DOHH2 (cell line): Measurements from ENCODE around the gene ADAM8.

Source experiments
- H3F3A ChIP-seq: fragments of 200-600 bp; sonication (generic), shearing (Covaris generic); 2 replicates; pipeline ENCODE4 v1.6.0; 2016; ENCODE audit warnings: antibody characterized with exemption, mild to moderate bottlenecking; ENCODE audit not compliant: control insufficient read depth, insufficient read depth
- H3K27ac ChIP-seq: fragments of 200-600 bp; sonication (generic); 2 replicates; pipeline ENCODE4 v1.5.1; 2014; ENCODE audit warnings: low read depth, mild to moderate bottlenecking, low read length, moderate library complexity
- H3K27me3 ChIP-seq: fragments of 200-600 bp; sonication (generic); 2 replicates; pipeline ENCODE4 v1.6.1; 2014; ENCODE audit warnings: mild to moderate bottlenecking, low read length, mixed read lengths; ENCODE audit not compliant: control insufficient read depth
- H3K36me3 ChIP-seq: fragments of 200-600 bp; sonication (generic); 2 replicates; pipeline ENCODE4 v1.6.1; 2014; ENCODE audit warnings: mild to moderate bottlenecking, low read length, moderate library complexity, mixed read lengths; ENCODE audit not compliant: control insufficient read depth
- H3K4me1 ChIP-seq: fragments of 200-600 bp; sonication (generic); 2 replicates; pipeline ENCODE4 v1.6.1; 2014; ENCODE audit warnings: mild to moderate bottlenecking, low read length, mixed read lengths; ENCODE audit not compliant: control insufficient read depth
- H3K4me2 ChIP-seq: fragments of 200-600 bp; sonication (generic); 2 replicates; pipeline ENCODE4 v1.6.0; 2014; ENCODE audit warnings: mild to moderate bottlenecking, low read length, moderate library complexity
- H3K4me3 ChIP-seq: fragments of 200-600 bp; sonication (generic); 2 replicates; pipeline ENCODE4 v1.5.1; 2014; ENCODE audit warnings: mild to moderate bottlenecking, low read length, mixed read lengths
- H3K79me2 ChIP-seq: fragments of 200-600 bp; sonication (generic); 2 replicates; pipeline ENCODE4 v1.6.1; 2014; ENCODE audit warnings: mild to moderate bottlenecking, low read length, mixed read lengths; ENCODE audit not compliant: control insufficient read depth
- H3K9me2 ChIP-seq: fragments of 200-600 bp; sonication (generic); replicated peaks from 2 replicates; pipeline ENCODE4 v1.6.1; 2014; ENCODE audit warnings: mild to moderate bottlenecking, low read length, mixed read lengths; ENCODE audit not compliant: control insufficient read depth
- H3K9me3 ChIP-seq: fragments of 200-600 bp; sonication (generic); 2 replicates; pipeline ENCODE4 v1.6.1; 2014; ENCODE audit warnings: antibody characterized with exemption, low read length, mixed read lengths; ENCODE audit not compliant: control insufficient read depth, insufficient read depth
- H4K20me1 ChIP-seq: fragments of 200-600 bp; sonication (generic); 2 replicates; pipeline ENCODE4 v1.6.0; 2014; ENCODE audit warnings: low read depth, mild to moderate bottlenecking, antibody characterized with exemption, low read length, moderate library complexity; ENCODE audit not compliant: control insufficient read depth, insufficient read depth
- EZH2phosphoT487 ChIP-seq: fragments of 200-600 bp; sonication (generic); IDR thresholded peaks from 2 replicates; pipeline ENCODE4 v1.6.1; 2017; ENCODE audit warnings: borderline replicate concordance, mild to moderate bottlenecking, antibody characterized with exemption, low read length, moderate library complexity, mixed read lengths
- TF ChIP-seq, protein P1 (sequence below): fragments of 200-600 bp; sonication (generic); IDR thresholded peaks from one replicate; pipeline ENCODE4 v1.5.1; 2014; ENCODE audit warnings: antibody characterized with exemption, mild to moderate bottlenecking, low read depth, low read length; ENCODE audit not compliant: poor library complexity, severe bottlenecking

The ADAM8 gene

DNA sequence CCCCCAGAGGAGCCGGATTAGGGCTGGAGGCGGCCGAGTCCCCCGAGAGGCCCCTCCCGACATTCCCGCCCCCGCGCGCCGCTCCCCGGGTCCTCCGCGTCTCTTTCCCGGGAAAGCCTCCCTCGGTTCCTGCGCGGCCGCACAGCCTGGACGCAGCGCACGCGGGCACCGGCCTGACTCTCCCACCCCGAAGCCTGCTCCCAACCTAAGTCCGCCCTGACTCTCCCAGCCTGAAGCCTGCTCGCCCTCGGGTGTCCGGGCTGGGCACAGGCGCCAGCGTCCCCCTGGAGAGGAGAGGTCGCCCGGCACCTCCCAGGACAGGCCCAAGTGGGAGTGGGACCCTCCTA lies 39.5 kb downstream of the ADAM8 start:
- no peaks in the 10 kb centered on the region for H3K9me2 ChIP-seq
- H3K36me3 ChIP-seq, result no peaks in the 10 kb centered on the region
- H3K27me3 ChIP-seq, result peaks cover 10% of the 10 kb centered on the region
- no peaks in the 10 kb centered on the region for H3K4me1 ChIP-seq
- no peaks in the 10 kb centered on the region for H3K9me3 ChIP-seq
- H3K4me2 ChIP-seq, result no peak overlapping the region
- H3K27ac ChIP-seq, result no peak overlapping the region
- no peak overlapping the region for H3K4me3 ChIP-seq
- H3K79me2 ChIP-seq, result no peaks in the 10 kb centered on the region
- no peak for TF ChIP-seq EZH2phosphoT487
- TF ChIP-seq, protein P1, sequence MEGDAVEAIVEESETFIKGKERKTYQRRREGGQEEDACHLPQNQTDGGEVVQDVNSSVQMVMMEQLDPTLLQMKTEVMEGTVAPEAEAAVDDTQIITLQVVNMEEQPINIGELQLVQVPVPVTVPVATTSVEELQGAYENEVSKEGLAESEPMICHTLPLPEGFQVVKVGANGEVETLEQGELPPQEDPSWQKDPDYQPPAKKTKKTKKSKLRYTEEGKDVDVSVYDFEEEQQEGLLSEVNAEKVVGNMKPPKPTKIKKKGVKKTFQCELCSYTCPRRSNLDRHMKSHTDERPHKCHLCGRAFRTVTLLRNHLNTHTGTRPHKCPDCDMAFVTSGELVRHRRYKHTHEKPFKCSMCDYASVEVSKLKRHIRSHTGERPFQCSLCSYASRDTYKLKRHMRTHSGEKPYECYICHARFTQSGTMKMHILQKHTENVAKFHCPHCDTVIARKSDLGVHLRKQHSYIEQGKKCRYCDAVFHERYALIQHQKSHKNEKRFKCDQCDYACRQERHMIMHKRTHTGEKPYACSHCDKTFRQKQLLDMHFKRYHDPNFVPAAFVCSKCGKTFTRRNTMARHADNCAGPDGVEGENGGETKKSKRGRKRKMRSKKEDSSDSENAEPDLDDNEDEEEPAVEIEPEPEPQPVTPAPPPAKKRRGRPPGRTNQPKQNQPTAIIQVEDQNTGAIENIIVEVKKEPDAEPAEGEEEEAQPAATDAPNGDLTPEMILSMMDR, result no peak
- no peaks in the 10 kb centered on the region for H4K20me1 ChIP-seq
- no peaks in the 10 kb centered on the region for H3F3A ChIP-seq

DNA sequence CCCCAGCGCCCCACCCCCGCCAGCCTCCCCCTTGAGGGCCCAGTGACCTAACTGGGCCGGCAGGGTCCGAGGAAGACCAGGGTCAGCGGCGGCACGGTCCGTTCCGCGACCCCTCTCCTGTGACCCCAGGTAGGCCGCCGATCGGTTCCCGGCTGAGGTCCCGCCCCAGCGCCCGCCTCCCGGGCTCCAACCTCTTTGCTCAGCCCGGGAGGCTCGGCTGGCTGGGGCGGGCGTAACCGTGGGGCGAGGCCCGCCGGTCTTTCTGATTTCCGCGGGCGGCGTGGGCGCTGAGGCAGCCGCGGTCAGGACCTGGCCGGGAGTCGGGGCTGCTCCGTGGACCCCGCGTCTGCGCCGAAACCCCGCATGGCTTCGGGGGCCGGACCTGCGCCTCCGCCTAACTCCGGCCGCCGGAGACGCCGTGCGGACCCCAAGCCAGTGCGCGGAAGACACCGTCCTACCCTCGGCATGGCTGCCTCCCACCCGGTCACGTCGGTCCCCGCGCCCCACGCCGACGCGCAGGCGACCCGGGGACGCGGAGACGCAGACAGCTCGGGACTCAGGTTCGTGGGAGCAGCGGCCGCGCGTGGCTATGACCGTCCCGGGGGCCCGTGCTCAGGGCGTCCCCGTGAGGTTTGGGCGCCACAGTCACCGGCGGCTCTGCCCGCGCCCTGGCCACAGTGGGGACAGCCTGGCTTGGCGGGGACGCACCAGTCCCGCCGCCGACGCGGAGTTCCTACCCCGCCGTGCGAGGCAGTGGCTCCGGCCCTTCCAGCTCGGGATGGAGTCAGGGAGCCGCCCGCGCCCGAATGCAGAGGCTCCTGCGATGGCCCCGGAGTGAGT lies 40.0 kb downstream of the ADAM8 start:
- Histone ChIP-seq H3K27me3 (peaks cover 8% of the 10 kb centered on the region), H3K9me2 (no peaks in the 10 kb centered on the region), H3K4me1 (no peaks in the 10 kb centered on the region), H3K79me2 (no peaks in the 10 kb centered on the region), H3K4me2 (no peak overlapping the region), H3F3A (no peaks in the 10 kb centered on the region), H3K36me3 (no peaks in the 10 kb centered on the region), H3K27ac (no peak overlapping the region), H3K4me3 (no peak overlapping the region), H4K20me1 (no peaks in the 10 kb centered on the region), H3K9me3 (no peaks in the 10 kb centered on the region)
- no peak for TF ChIP-seq EZH2phosphoT487
- TF ChIP-seq, protein P1, result no peak

DNA sequence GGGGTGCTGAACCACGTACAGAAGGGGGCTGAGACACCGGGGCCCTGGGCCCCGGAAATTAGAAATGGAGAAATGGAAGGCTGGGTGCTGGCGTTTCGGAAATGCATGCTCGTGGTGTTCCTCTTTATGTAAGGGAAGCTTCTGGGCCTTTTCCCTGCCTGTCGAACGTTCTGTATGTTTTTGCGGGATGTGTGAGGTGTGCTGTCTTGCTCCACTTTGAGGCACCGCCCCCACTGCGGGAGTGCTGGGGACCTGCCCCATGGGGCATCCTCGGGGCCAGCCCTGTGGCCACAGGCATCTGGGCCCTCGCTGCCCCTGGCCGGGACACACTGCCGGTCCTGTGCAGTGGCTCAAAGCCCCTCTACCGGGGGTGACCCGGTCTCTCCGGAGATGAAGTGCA lies 40.7 kb downstream of the ADAM8 start:
- H3K4me2 ChIP-seq, result no peak overlapping the region
- H3K4me1 ChIP-seq, result no peaks in the 10 kb centered on the region
- no peaks in the 10 kb centered on the region for H4K20me1 ChIP-seq

More for the DNA sequence above, 40.7 kb downstream of the ADAM8 start:
- Histone ChIP-seq H3K9me2 (no peaks in the 10 kb centered on the region), H3K36me3 (no peaks in the 10 kb centered on the region), H3K27ac (no peak overlapping the region), H3F3A (no peaks in the 10 kb centered on the region), H3K79me2 (no peaks in the 10 kb centered on the region), H3K27me3 (peaks cover 1% of the 10 kb centered on the region), H3K9me3 (no peaks in the 10 kb centered on the region), H3K4me3 (no peak overlapping the region)
- TF ChIP-seq, protein P1, result no peak
- no peak for TF ChIP-seq EZH2phosphoT487
